SW 1271 (cell line): ENCODE data around the gene PLK3.
"Not testable (repeated sequence)": the region's sequence is repeated elsewhere in the genome, so short reads cannot be mapped to it uniquely, and the experiment has no call there.

Source experiments
- DNase-seq, 2 experiments: peaks; one replicate each; lab custom pipeline; 2025; lab: John Stamatoyannopoulos, UW

Gene PLK3

GRCh38 chr1:44808938-44809917 lies 9.1 kb downstream of the PLK3 start:
- DNase-seq: no peak

- DNase-seq: no peak
Measured at GRCh38 chr1:44810101-44810761, 10.1 kb downstream of the PLK3 start.

DNA sequence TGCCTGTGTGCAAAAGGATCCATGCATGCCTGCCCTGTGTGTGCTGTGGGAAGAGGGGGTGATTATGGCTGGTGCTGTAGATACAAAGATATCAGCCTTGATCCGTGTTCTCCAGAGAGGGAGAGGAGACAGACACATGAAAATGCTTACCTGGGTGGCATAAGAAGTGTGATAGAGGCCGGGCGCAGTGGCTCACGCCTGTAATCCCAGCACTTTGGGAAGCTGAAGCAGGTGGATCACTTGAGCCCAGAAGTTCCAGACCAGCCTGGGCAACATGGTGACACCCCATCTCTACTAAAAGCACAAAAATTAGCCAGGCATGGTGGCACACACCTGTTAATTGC lies 10.6 kb downstream of the PLK3 start:
- not testable (repeated sequence) for DNase-seq

DNA sequence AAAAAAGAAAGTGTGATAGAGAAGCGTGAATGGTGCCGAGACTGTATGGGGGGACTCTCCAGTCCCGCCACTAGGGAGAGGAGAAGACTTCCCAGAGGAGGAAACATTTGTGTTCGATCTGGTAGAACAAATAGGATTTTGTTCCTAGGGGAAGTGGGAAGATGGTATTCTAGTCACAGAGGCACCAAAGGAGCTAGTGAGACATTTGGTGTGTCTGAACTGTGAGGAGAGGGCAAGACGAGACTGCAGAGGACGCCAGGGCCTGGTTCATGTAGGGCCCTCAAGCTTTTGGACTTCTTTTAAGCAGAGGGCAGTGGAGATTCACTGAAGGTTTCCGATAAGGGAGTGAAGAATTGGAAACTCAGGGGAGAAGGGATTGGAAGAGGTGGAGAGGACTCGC lies 11.1 kb downstream of the PLK3 start:
- no peak for DNase-seq

GRCh38 chr1:44812822-44813543 lies 12.8 kb downstream of the PLK3 start:
- no peak for DNase-seq

DNA sequence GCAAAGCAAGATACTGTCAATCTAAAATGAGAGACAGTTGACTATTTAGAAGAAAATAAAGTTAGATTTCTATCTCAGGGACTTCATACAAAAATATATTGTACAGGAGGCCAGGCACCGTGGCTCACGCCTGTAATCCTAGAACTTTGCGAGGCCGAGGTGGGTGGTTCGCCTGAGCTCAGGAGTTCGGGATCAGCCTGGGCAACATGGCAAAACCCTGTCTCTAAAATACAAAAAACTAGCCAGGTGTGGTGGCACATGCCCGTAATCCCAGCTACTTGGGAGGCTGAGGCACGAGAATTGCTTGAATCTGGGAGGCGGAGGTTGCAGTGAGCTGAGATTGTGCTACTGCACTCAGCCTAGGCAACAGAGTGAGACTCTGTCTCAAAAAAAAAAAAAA lies 15.7 kb downstream of the PLK3 start:
- DNase-seq: not testable (repeated sequence)

- DNase-seq: no peak
Measured at GRCh38 chr1:44817307-44817706, 17.1 kb downstream of the PLK3 start.

GRCh38 chr1:44817771-44818495 lies 17.8 kb downstream of the PLK3 start:
- no peak for DNase-seq

GRCh38 chr1:44819196-44819607 lies 19.0 kb downstream of the PLK3 start:
- no peak for DNase-seq

- DNase-seq: no peak
Measured at GRCh38 chr1:44819608-44820327, 19.6 kb downstream of the PLK3 start.

- DNase-seq: no peak
Measured at GRCh38 chr1:44820328-44821239, 20.4 kb downstream of the PLK3 start.

- no peak for DNase-seq
Measured at GRCh38 chr1:44821240-44821715, 21.1 kb downstream of the PLK3 start.

GRCh38 chr1:44822131-44822701 lies 22.0 kb downstream of the PLK3 start:
- no peak for DNase-seq

GRCh38 chr1:44822981-44823451 lies 22.8 kb downstream of the PLK3 start:
- no peak for DNase-seq

DNA sequence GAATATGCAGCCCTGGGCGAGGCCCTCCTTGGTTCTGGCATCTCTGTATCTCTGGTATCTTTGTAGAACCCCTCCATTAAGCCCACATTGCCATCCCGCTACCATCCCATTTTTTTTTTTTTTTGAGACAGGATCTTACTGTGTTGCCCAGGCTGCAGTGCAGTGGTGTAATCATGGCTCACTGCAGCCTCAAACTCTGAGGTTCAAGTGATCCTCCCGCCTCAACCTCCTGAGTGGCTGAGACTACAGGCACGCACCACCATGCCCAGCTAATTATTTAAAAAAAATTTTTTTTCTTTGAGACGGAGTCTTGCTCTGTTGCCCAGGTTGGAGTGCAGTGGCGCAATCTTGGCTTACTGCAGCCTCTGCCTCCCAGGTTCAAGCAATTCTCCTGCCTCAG lies 24.2 kb downstream of the PLK3 start:
- not testable (repeated sequence) for DNase-seq

DNA sequence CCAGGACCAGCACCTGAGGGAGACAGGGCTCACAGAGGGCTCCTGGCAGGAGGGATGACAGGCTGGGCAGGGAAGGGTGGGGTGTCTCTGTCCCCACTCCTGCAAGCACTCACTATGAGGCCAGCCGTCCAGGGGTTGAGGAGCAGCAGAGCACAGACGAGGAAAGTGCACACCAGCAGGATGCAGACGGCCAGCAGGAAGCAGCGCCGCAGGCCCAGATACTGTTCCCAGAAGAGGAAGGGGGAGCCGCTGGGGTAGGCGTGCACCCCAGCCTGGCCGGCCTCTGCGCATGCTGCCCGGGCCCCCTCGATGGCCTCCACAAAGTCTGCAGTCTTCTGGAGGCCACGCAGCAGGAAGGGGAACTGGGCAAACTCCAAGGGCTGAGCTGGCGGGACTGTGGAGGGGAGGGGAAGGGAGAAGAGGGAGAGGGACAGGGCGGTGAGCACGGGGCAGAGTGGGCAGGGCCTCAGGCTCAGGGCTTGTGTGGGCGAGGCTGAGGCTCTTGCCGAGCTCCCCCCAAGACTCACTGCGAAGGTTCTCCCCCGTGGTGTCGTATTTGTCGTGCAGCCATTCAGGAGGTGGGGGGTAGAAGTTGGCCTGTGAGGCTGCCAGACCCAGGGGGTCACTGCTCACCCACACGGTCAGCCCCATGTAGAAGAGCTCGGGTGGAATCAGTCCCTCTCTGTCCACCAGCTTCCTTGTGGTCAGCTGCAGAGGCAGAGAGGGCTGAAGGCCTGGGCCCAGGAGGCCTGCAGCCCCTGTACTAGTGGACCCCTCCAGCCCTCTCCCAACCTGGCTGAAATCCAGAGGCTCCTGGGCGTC lies 26.4 kb downstream of the PLK3 start:
- no peak for DNase-seq

DNA sequence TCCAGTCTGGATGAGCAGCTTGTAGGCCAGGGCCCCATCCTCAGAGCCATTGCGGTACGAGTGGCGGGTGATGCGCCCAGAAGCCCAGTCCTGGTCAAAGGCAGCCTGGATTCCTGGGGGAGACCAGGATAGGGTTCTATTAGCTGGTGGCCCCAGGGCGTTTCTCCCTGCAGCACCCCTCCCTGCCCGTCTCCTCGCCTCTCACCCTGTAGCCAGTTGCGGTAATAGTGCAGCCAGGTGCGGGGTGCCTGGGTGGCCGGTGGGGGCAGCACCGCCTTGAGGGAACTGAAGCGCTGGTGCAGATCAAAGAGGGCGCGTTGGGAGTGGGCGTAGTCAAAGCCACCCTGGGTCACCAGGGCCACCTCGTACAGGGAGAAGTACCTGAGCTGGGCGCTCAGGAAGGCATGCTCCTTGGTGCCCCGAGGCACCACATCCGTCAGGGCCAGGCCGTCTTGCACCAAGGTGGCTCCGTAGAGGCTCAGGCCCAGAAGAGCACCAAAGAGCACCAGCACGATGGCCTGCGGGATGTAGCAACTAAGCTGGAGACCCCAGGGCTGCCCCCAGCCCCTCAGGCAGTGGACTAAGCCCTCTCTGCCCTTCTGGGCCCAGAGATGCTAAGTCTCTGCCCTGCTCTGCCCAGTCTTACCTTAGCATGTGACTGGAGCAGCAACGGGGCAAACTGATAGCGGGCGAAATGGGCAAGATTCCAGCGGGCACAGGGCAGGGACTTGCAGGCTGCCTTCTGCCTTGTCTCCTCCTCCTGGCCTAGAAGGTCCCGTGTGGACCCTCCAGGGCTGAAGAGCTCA lies 27.2 kb downstream of the PLK3 start:
- DNase-seq: no peak
